T-helper 1 cell treated with Interleukin-12 subunit alpha and Interleukin-12 subunit beta and Interleukin-4 antibody, amounts not matched to agents 30 μg/mL and 1 μg/mL, for 36 hours (primary cell): ENCODE measurements around the gene CSNK1G1.
"Not testable (repeated sequence)": the region's sequence is repeated elsewhere in the genome, so short reads cannot be mapped to it uniquely, and the experiment has no call there.

Experiments
- H3K27ac Mint-ChIP-seq: one replicate; pipeline ENCODE4 v1.8.0; 2021; ENCODE audit warnings: mild to moderate bottlenecking, mixed read lengths
- H3K27me3 Mint-ChIP-seq: one replicate; pipeline ENCODE4 v1.8.0; 2021; ENCODE audit warnings: low read depth, mixed read lengths
- H3K36me3 Mint-ChIP-seq: one replicate; pipeline ENCODE4 v1.8.0; 2021; ENCODE audit warnings: low read depth, mixed read lengths
- H3K4me1 Mint-ChIP-seq: one replicate; pipeline ENCODE4 v1.8.0; 2021; ENCODE audit warnings: low read depth, mixed read lengths
- H3K4me3 Mint-ChIP-seq: one replicate; pipeline ENCODE4 v1.8.0; 2021; ENCODE audit warnings: mild to moderate bottlenecking, moderate library complexity, mixed read lengths
- H3K9me3 Mint-ChIP-seq: one replicate; pipeline ENCODE4 v1.8.0; 2021; ENCODE audit warnings: mixed read lengths

The CSNK1G1 gene

DNA sequence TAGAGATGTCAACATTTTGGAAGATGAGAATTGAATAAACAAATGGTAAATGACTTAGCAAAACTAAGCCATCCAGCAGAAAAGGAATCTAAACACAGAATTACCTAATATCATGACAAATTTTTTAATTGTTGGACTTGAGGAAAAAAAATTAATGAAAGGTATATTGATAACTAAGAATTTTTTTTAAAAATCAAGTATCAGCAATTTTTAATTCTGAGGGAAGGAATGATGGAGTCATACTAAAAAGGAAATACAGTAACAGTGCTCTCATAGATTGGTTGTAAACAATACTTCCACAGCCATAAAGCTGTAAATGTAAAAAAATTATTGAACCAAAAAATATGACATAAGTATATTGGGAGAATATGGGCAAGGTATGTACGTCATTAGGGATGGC lies 68.0 kb downstream of the CSNK1G1 start:
- Mint-ChIP-seq H3K36me3 (peaks cover 10% of the 10 kb centered on the region), H3K4me1 (peaks cover 2% of the 10 kb centered on the region), H3K4me3 (no peak overlapping the region), H3K27me3 (no peaks in the 10 kb centered on the region), H3K9me3 (no peaks in the 10 kb centered on the region), H3K27ac (no peak overlapping the region)

GRCh38 chr15:64286473-64286872 lies 69.5 kb downstream of the CSNK1G1 start:
- H3K4me3 Mint-ChIP-seq = no peak overlapping the region
- H3K36me3 Mint-ChIP-seq = peaks cover 10% of the 10 kb centered on the region
- no peaks in the 10 kb centered on the region for H3K9me3 Mint-ChIP-seq
- no peaks in the 10 kb centered on the region for H3K27me3 Mint-ChIP-seq
- H3K4me1 Mint-ChIP-seq = peaks cover 2% of the 10 kb centered on the region
- no peak overlapping the region for H3K27ac Mint-ChIP-seq

GRCh38 chr15:64285871-64286270 lies 70.1 kb downstream of the CSNK1G1 start:
- H3K27me3 Mint-ChIP-seq = no peaks in the 10 kb centered on the region
- H3K9me3 Mint-ChIP-seq = no peaks in the 10 kb centered on the region
- no peak overlapping the region for H3K27ac Mint-ChIP-seq
- H3K4me1 Mint-ChIP-seq = peaks cover 5% of the 10 kb centered on the region
- peaks cover 10% of the 10 kb centered on the region for H3K36me3 Mint-ChIP-seq
- no peak overlapping the region for H3K4me3 Mint-ChIP-seq

GRCh38 chr15:64285150-64285549 lies 70.8 kb downstream of the CSNK1G1 start:
- Mint-ChIP-seq H3K36me3 (peaks cover 10% of the 10 kb centered on the region), H3K4me1 (peaks cover 5% of the 10 kb centered on the region), H3K4me3 (no peak overlapping the region), H3K9me3 (no peaks in the 10 kb centered on the region), H3K27ac (no peak overlapping the region), H3K27me3 (no peaks in the 10 kb centered on the region)

DNA sequence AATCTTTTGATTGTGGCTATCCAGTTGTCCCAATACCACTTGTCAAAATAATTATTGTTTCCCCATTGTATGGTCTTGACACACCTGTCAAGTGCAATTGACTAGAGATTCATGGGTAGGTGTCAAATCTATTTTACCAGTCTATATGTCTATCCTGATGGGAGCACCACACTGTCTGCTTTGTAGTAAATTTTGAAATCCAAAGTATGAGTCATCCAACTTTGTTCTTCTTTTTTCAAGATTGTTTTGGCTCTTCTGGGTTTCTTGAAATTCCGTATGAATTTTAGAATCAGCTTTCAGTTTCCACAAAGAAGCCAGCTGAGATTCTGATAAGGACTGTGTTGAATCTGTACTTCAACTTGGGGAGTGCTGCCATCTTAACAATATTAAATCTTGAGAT lies 71.9 kb downstream of the CSNK1G1 start:
- no peaks in the 10 kb centered on the region for H3K27me3 Mint-ChIP-seq
- peaks cover 8% of the 10 kb centered on the region for H3K36me3 Mint-ChIP-seq
- H3K4me1 Mint-ChIP-seq = peaks cover 5% of the 10 kb centered on the region
- no peak overlapping the region for H3K4me3 Mint-ChIP-seq
- no peak overlapping the region for H3K27ac Mint-ChIP-seq
- H3K9me3 Mint-ChIP-seq = no peaks in the 10 kb centered on the region

DNA sequence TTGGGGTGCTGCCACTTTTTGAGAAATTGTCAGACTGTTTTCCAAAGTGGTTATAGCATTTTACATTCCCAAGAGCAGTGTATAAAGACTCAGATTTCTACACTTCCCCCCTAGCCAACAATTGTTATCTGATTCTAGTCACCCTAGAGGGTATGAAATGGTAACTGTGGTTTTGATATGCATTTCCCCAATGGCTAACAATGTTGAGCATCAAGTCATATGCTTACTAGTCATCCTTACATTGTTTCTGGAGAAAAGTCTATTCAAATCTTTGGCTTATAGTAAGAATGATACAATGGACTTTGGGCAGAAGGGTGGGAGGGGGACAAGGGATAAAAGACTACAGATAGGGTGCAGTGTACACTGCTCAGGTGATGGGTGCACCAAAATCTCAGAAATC lies 73.3 kb downstream of the CSNK1G1 start:
- H3K27ac Mint-ChIP-seq = no peak overlapping the region
- H3K36me3 Mint-ChIP-seq = peaks cover 7% of the 10 kb centered on the region
- peaks cover 4% of the 10 kb centered on the region for H3K4me1 Mint-ChIP-seq
- no peaks in the 10 kb centered on the region for H3K27me3 Mint-ChIP-seq
- H3K4me3 Mint-ChIP-seq = no peak overlapping the region
- H3K9me3 Mint-ChIP-seq = no peaks in the 10 kb centered on the region

- no peaks in the 10 kb centered on the region for H3K27me3 Mint-ChIP-seq
- no peak overlapping the region for H3K4me3 Mint-ChIP-seq
- peaks cover 5% of the 10 kb centered on the region for H3K36me3 Mint-ChIP-seq
- H3K9me3 Mint-ChIP-seq = no peaks in the 10 kb centered on the region
- H3K27ac Mint-ChIP-seq = peak overlapping the region; percentile 0
- H3K4me1 Mint-ChIP-seq = peaks cover 13% of the 10 kb centered on the region
Observed at GRCh38 chr15:64279131-64279530, 76.8 kb downstream of the CSNK1G1 start.

GRCh38 chr15:64275934-64276333 lies 80.0 kb downstream of the CSNK1G1 start:
- no peaks in the 10 kb centered on the region for H3K27me3 Mint-ChIP-seq
- H3K4me3 Mint-ChIP-seq = no peak overlapping the region
- peaks cover 10% of the 10 kb centered on the region for H3K4me1 Mint-ChIP-seq
- no peaks in the 10 kb centered on the region for H3K9me3 Mint-ChIP-seq
- peaks cover 6% of the 10 kb centered on the region for H3K36me3 Mint-ChIP-seq
- no peak overlapping the region for H3K27ac Mint-ChIP-seq

DNA sequence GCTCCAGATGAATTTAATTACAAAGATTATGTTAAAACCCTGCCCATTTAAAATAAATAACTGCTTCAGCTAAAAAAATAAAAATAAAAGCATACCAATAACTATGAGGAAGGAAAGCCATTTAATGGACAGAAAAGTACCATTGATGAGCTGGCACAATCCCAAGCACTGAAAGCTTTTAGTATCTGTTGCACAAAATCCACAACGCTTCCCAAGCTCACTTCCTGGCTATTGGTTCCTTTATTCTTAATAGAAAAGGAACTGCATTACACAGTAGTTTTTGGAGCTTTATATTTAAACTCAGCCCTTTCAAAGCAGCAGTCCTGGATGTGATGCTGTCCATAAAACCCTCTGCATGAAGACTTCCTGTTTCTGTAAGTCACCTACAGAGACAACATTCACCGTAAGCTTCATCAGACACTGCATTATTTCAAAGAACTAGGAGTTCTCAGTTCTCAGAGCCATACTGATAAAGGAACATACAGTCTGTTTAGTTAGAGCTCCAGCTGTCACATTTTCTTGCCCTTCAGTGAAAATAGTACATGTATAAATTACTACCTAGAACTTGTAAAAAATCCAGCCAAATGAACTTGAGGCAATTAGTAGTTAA lies 81.5 kb downstream of the CSNK1G1 start:
- H3K27ac Mint-ChIP-seq = no peak overlapping the region
- no peak overlapping the region for H3K4me3 Mint-ChIP-seq
- H3K4me1 Mint-ChIP-seq = peaks cover 10% of the 10 kb centered on the region
- H3K9me3 Mint-ChIP-seq = no peaks in the 10 kb centered on the region
- H3K27me3 Mint-ChIP-seq = no peaks in the 10 kb centered on the region
- peaks cover 9% of the 10 kb centered on the region for H3K36me3 Mint-ChIP-seq

DNA sequence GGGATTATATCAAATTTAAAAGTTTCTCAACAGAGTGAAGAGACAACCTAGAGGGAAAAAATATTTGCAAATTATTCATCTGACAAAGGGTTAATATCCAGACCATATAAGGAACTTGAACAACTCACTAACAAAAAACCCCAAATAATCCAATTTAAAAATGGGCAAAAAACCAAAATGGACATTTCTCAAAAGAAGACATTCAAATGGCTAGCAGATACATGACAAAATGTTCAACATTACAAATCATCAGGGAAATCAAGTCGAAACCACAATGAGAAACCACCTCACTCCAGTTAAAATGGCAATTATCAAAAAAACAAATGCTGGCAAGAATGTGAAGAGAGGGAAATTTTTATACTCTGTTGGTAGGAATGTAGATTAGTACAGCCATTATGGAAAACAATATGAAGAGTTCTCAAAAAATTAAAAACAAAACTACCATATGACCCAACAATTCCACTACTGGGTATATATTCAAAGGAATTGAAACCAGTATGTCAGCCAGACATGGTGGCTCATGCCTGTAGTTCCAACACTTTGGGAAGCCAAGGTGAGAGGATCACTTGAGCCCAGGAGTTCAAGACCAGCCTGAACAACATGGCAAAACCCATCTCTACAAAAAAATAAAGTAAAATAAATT lies 88.5 kb downstream of the CSNK1G1 start:
- Mint-ChIP-seq H3K36me3 (peaks cover 48% of the 10 kb centered on the region), H3K9me3 (peaks cover 29% of the 10 kb centered on the region), H3K27me3 (no peaks in the 10 kb centered on the region), H3K27ac (no peak overlapping the region), H3K4me1 (peaks cover 32% of the 10 kb centered on the region), H3K4me3 (no peak overlapping the region)

- H3K4me1 Mint-ChIP-seq = peaks cover 38% of the 10 kb centered on the region
- H3K27ac Mint-ChIP-seq, H3K27me3 Mint-ChIP-seq, H3K4me3 Mint-ChIP-seq: not testable (repeated sequence)
- peaks cover 29% of the 10 kb centered on the region for H3K9me3 Mint-ChIP-seq
- peaks cover 45% of the 10 kb centered on the region for H3K36me3 Mint-ChIP-seq
Observed at GRCh38 chr15:64265188-64265587, 90.8 kb downstream of the CSNK1G1 start.

- H3K4me3 Mint-ChIP-seq = no peak overlapping the region
- peaks cover 43% of the 10 kb centered on the region for H3K36me3 Mint-ChIP-seq
- no peak overlapping the region for H3K27ac Mint-ChIP-seq
- H3K9me3 Mint-ChIP-seq = peaks cover 29% of the 10 kb centered on the region
- H3K27me3 Mint-ChIP-seq = no peaks in the 10 kb centered on the region
- H3K4me1 Mint-ChIP-seq = peaks cover 38% of the 10 kb centered on the region
Observed at GRCh38 chr15:64264502-64264901, 91.5 kb downstream of the CSNK1G1 start.

GRCh38 chr15:64263567-64263966 lies 92.4 kb downstream of the CSNK1G1 start:
- Mint-ChIP-seq H3K27ac (peak overlapping the region; percentile 42), H3K36me3 (peaks cover 39% of the 10 kb centered on the region), H3K4me1 (peaks cover 38% of the 10 kb centered on the region)

GRCh38 chr15:64256051-64256450 lies 99.9 kb downstream of the CSNK1G1 start:
- Mint-ChIP-seq H3K9me3 (no peaks in the 10 kb centered on the region), H3K4me1 (peaks cover 13% of the 10 kb centered on the region), H3K4me3 (no peak overlapping the region), H3K36me3 (peaks cover 15% of the 10 kb centered on the region), H3K27ac (no peak overlapping the region), H3K27me3 (no peaks in the 10 kb centered on the region)

More at GRCh38 chr15:64263567-64263966, 92.4 kb downstream of the CSNK1G1 start:
- H3K9me3 Mint-ChIP-seq = peaks cover 29% of the 10 kb centered on the region
- H3K4me3 Mint-ChIP-seq = no peak overlapping the region
- no peaks in the 10 kb centered on the region for H3K27me3 Mint-ChIP-seq

DNA sequence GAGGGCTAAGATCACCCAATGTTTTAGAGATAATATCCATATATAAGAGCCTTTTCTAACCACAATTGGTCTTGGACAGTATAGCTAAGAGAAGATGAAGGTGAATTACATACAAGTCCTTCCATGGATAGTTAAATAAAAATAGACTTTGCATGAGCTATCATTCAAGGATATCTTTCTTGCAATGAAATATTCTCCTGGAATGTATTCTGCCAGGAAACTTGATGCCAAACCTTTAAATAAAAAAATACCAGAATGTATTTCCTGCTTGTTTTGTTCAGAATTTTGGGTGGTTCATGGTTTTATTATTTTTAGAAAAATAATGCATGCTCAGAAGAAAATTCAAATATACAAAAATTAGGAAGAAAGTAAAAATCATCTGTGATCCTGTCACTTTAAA lies 104.3 kb downstream of the CSNK1G1 start:
- Mint-ChIP-seq H3K4me1 (peaks cover 31% of the 10 kb centered on the region), H3K4me3 (no peak overlapping the region), H3K27me3 (no peaks in the 10 kb centered on the region), H3K9me3 (no peaks in the 10 kb centered on the region), H3K36me3 (peaks cover 12% of the 10 kb centered on the region), H3K27ac (no peak overlapping the region)
